ENCODE data around the gene URB1. TPM values are rescaled to one million over a fixed set of nuclear protein-coding genes. Genes with fewer than 3 reads are reported as not detected.

Gene URB1
- total and polyA plus RNA-seq, 9 of the 15 experiments (the other 6 are each of a cell fraction or from before 2014, with no cell fraction given): 0.97 to 53.6 (median 21.5) TPM

- TF ChIP-seq, protein P1, sequence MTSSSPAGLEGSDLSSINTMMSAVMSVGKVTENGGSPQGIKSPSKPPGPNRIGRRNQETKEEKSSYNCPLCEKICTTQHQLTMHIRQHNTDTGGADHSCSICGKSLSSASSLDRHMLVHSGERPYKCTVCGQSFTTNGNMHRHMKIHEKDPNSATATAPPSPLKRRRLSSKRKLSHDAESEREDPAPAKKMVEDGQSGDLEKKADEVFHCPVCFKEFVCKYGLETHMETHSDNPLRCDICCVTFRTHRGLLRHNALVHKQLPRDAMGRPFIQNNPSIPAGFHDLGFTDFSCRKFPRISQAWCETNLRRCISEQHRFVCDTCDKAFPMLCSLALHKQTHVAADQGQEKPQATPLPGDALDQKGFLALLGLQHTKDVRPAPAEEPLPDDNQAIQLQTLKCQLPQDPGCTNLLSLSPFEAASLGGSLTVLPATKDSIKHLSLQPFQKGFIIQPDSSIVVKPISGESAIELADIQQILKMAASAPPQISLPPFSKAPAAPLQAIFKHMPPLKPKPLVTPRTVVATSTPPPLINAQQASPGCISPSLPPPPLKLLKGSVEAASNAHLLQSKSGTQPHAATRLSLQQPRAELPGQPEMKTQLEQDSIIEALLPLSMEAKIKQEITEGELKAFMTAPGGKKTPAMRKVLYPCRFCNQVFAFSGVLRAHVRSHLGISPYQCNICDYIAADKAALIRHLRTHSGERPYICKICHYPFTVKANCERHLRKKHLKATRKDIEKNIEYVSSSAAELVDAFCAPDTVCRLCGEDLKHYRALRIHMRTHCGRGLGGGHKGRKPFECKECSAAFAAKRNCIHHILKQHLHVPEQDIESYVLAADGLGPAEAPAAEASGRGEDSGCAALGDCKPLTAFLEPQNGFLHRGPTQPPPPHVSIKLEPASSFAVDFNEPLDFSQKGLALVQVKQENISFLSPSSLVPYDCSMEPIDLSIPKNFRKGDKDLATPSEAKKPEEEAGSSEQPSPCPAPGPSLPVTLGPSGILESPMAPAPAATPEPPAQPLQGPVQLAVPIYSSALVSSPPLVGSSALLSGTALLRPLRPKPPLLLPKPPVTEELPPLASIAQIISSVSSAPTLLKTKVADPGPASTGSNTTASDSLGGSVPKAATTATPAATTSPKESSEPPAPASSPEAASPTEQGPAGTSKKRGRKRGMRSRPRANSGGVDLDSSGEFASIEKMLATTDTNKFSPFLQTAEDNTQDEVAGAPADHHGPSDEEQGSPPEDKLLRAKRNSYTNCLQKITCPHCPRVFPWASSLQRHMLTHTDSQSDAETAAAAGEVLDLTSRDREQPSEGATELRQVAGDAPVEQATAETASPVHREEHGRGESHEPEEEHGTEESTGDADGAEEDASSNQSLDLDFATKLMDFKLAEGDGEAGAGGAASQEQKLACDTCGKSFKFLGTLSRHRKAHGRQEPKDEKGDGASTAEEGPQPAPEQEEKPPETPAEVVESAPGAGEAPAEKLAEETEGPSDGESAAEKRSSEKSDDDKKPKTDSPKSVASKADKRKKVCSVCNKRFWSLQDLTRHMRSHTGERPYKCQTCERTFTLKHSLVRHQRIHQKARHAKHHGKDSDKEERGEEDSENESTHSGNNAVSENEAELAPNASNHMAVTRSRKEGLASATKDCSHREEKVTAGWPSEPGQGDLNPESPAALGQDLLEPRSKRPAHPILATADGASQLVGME (CRISPR knock-in tag; IDR thresholded peaks at IDR 0.05): no peak
- TF ChIP-seq BCL6 (CRISPR knock-in tag; IDR thresholded peaks at IDR 0.05) (no peak), CREBBP (IDR thresholded peaks at IDR 0.05; ENCODE audit: low read depth, low read length) (no peak), CREB3 (tag; conservative IDR thresholded peaks at IDR 0.05; ENCODE audit: low read depth) (no peak), FOXA1 (IDR thresholded peaks at IDR 0.05; ENCODE audit: borderline replicate concordance) (no peak), MCM2 (IDR thresholded peaks at IDR 0.05; ENCODE audit: low read depth) (no peak), TRIM28 (IDR thresholded peaks at IDR 0.05) (no peak), ZNF583 (CRISPR knock-in tag; IDR thresholded peaks at IDR 0.05) (no peak), CCAR2 (IDR thresholded peaks at IDR 0.05; ENCODE audit: low read depth, low read length) (no peak), HDGF (IDR thresholded peaks at IDR 0.05) (no peak), BRD9 (IDR thresholded peaks at IDR 0.05; ENCODE audit: low read depth, partially characterized antibody) (no peak), HNRNPK (IDR thresholded peaks at IDR 0.05; ENCODE audit: low read depth, low read length, poor library complexity, severe bottlenecking) (no peak)
- TF ChIP-seq, protein P2, sequence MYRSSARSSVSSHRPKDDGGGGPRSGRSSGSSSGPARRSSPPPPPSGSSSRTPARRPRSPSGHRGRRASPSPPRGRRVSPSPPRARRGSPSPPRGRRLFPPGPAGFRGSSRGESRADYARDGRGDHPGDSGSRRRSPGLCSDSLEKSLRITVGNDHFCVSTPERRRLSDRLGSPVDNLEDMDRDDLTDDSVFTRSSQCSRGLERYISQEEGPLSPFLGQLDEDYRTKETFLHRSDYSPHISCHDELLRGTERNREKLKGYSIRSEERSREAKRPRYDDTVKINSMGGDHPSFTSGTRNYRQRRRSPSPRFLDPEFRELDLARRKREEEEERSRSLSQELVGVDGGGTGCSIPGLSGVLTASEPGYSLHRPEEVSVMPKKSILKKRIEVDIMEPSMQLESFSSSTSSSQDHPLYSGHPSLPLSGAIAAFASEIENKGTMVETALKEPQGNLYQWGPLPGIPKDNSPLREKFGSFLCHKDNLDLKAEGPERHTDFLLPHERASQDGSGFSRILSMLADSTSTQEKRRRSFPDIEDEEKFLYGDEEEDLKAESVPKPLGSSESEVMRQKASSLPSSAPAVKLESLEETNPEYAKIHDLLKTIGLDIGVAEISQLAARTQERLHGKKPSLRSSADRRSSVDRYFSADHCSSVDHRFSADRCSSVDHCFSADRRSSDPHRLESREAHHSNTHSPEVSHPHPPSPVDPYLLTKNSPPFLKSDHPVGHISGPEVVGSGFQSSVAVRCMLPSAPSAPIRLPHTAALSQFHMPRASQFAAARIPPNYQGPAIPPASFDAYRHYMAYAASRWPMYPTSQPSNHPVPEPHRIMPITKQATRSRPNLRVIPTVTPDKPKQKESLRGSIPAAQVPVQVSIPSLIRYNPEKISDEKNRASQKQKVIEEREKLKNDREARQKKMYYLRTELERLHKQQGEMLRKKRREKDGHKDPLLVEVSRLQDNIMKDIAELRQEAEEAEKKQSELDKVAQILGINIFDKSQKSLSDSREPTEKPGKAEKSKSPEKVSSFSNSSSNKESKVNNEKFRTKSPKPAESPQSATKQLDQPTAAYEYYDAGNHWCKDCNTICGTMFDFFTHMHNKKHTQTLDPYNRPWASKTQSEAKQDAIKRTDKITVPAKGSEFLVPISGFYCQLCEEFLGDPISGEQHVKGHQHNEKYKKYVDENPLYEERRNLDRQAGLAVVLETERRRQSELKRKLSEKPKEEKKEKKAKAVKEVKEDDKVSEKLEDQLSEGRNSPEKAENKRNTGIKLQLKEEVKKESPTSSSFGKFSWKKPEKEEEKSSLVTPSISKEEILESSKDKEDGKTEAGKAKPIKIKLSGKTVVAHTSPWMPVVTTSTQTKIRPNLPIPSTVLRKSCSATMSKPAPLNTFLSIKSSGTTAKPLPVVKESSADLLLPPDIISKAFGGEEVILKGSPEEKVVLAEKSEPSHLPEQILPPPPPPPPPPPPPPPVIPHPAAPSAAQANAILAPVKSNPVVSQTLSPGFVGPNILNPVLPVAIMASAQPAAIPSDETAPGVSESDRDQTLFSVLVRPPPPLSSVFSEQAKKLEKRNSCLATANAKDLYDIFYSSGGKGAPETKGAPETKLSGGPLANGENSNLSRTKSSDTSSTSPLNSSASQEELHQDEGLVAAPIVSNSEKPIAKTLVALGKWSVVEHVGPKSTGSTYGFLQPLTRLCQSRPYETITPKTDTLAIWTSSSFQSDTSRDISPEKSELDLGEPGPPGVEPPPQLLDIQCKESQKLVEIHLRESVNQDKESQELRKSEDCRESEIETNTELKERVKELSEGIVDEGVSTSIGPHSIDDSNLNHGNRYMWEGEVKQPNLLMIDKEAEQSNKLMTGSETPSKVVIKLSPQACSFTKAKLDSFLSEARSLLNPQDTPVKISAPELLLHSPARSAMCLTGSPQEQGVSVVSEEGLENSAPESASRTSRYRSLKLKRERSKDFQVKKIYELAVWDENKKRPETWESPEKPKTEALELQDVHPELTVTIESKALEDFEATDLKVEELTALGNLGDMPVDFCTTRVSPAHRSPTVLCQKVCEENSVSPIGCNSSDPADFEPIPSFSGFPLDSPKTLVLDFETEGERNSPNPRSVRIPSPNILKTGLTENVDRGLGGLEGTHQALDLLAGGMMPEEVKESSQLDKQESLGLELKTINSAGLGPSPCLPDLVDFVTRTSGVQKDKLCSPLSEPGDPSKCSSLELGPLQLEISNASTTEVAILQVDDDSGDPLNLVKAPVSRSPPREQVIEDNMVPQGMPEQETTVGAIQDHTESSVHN (IDR thresholded peaks at IDR 0.05; ENCODE audit: borderline replicate concordance in 1 of 2, low read depth in 1 of 2): no peak
Observed at GRCh38 chr21:32278518-32279376, 114.1 kb downstream of the URB1 start, which contains the start of gene MIS18A (continued).
